Muscle layer of duodenum (tissue), 2 donors: ENCODE measurements around the gene GABBR2.

ENCODE experiments used
- H3K27ac ChIP-seq: one replicate; pipeline ENCODE4 v1.7.0; 2013; ENCODE audit warnings: mild to moderate bottlenecking, low read length
- H3K27me3 ChIP-seq: one replicate; pipeline ENCODE4 v1.7.0; 2013; ENCODE audit warnings: low read depth, mild to moderate bottlenecking, control low read depth, low read length
- H3K36me3 ChIP-seq, 2 donors: one replicate each; pipeline ENCODE4 v1.7.0; 2013; ENCODE audit warnings: low read length in 2 of 2, control low read depth in 1 of 2, mild to moderate bottlenecking in 1 of 2; ENCODE audit not compliant: insufficient read depth in 2 of 2, control insufficient read depth in 1 of 2
- H3K4me1 ChIP-seq, 2 donors: one replicate each; pipeline ENCODE4 v1.7.0; 2013; ENCODE audit warnings: low read length in 2 of 2, mild to moderate bottlenecking in 2 of 2, control low read depth in 1 of 2, moderate library complexity in 1 of 2; ENCODE audit not compliant: insufficient read depth in 2 of 2, control insufficient read depth in 1 of 2
- H3K4me3 ChIP-seq, 2 donors: one replicate each; pipeline ENCODE4 v1.7.0; 2013; ENCODE audit warnings: low read length in 2 of 2, low read depth in 1 of 2, mild to moderate bottlenecking in 1 of 2
- H3K9me3 ChIP-seq, 2 donors: one replicate each; pipeline ENCODE4 v1.7.0; 2013; ENCODE audit warnings: low read length in 2 of 2, control low read depth in 1 of 2, mild to moderate bottlenecking in 1 of 2; ENCODE audit not compliant: control insufficient read depth in 1 of 2
- donor health status: healthy.

GABBR2 gene

GRCh38 chr9:98563988-98564387 lies 144.7 kb downstream of the GABBR2 start:
- no peak overlapping the region for H3K4me3 ChIP-seq
- no peaks in the 10 kb centered on the region for H3K9me3 ChIP-seq
- no peaks in the 10 kb centered on the region for H3K36me3 ChIP-seq
- no peaks in the 10 kb centered on the region for H3K27me3 ChIP-seq
- H3K4me1 ChIP-seq: no peaks in the 10 kb centered on the region
- no peak overlapping the region for H3K27ac ChIP-seq

- Histone ChIP-seq H3K4me3 (no peak overlapping the region), H3K36me3 (no peaks in the 10 kb centered on the region), H3K9me3 (no peaks in the 10 kb centered on the region), H3K27me3 (no peaks in the 10 kb centered on the region), H3K4me1 (no peaks in the 10 kb centered on the region), H3K27ac (no peak overlapping the region)
Measured at GRCh38 chr9:98563212-98563907, 145.4 kb downstream of the GABBR2 start.

GRCh38 chr9:98559561-98559960 lies 149.2 kb downstream of the GABBR2 start:
- Histone ChIP-seq H3K36me3 (no peaks in the 10 kb centered on the region), H3K9me3 (no peaks in the 10 kb centered on the region), H3K27ac (no peak overlapping the region), H3K27me3 (no peaks in the 10 kb centered on the region), H3K4me1 (no peaks in the 10 kb centered on the region), H3K4me3 (no peak overlapping the region)

GRCh38 chr9:98558575-98558974 lies 150.2 kb downstream of the GABBR2 start:
- Histone ChIP-seq H3K4me1 (no peaks in the 10 kb centered on the region), H3K36me3 (no peaks in the 10 kb centered on the region), H3K27me3 (no peaks in the 10 kb centered on the region), H3K9me3 (no peaks in the 10 kb centered on the region), H3K27ac (no peak overlapping the region), H3K4me3 (no peak overlapping the region)

- Histone ChIP-seq H3K36me3 (no peaks in the 10 kb centered on the region), H3K4me3 (no peak overlapping the region), H3K27me3 (no peaks in the 10 kb centered on the region), H3K9me3 (no peaks in the 10 kb centered on the region), H3K27ac (no peak overlapping the region), H3K4me1 (no peaks in the 10 kb centered on the region)
Measured at GRCh38 chr9:98556511-98556910, 152.2 kb downstream of the GABBR2 start.

GRCh38 chr9:98555651-98556465 lies 152.9 kb downstream of the GABBR2 start:
- no peak overlapping the region for H3K4me3 ChIP-seq
- H3K36me3 ChIP-seq: no peaks in the 10 kb centered on the region
- H3K9me3 ChIP-seq: no peaks in the 10 kb centered on the region
- H3K27me3 ChIP-seq: no peaks in the 10 kb centered on the region
- H3K27ac ChIP-seq: no peak overlapping the region
- H3K4me1 ChIP-seq: no peaks in the 10 kb centered on the region

- Histone ChIP-seq H3K27ac (no peak overlapping the region), H3K4me3 (no peak overlapping the region), H3K36me3 (no peaks in the 10 kb centered on the region), H3K9me3 (no peaks in the 10 kb centered on the region), H3K4me1 (no peaks in the 10 kb centered on the region), H3K27me3 (no peaks in the 10 kb centered on the region)
Measured at GRCh38 chr9:98554752-98555151, 154.0 kb downstream of the GABBR2 start.

GRCh38 chr9:98552331-98552730 lies 156.4 kb downstream of the GABBR2 start:
- H3K4me1 ChIP-seq: no peaks in the 10 kb centered on the region
- no peaks in the 10 kb centered on the region for H3K27me3 ChIP-seq
- no peaks in the 10 kb centered on the region for H3K9me3 ChIP-seq
- H3K27ac ChIP-seq: no peak overlapping the region
- no peaks in the 10 kb centered on the region for H3K36me3 ChIP-seq
- H3K4me3 ChIP-seq: no peak overlapping the region

GRCh38 chr9:98551511-98552286 lies 157.0 kb downstream of the GABBR2 start:
- Histone ChIP-seq H3K9me3 (no peaks in the 10 kb centered on the region), H3K27ac (no peak overlapping the region), H3K27me3 (no peaks in the 10 kb centered on the region), H3K4me1 (no peaks in the 10 kb centered on the region), H3K36me3 (no peaks in the 10 kb centered on the region), H3K4me3 (no peak overlapping the region)

GRCh38 chr9:98550206-98550820 lies 158.4 kb downstream of the GABBR2 start:
- Histone ChIP-seq H3K27me3 (no peaks in the 10 kb centered on the region), H3K4me3 (no peak overlapping the region), H3K36me3 (no peaks in the 10 kb centered on the region), H3K9me3 (no peaks in the 10 kb centered on the region), H3K4me1 (no peaks in the 10 kb centered on the region), H3K27ac (no peak overlapping the region)

- no peak overlapping the region for H3K27ac ChIP-seq
- no peak overlapping the region for H3K4me3 ChIP-seq
- H3K4me1 ChIP-seq: no peaks in the 10 kb centered on the region
- no peaks in the 10 kb centered on the region for H3K36me3 ChIP-seq
- no peaks in the 10 kb centered on the region for H3K9me3 ChIP-seq
- no peaks in the 10 kb centered on the region for H3K27me3 ChIP-seq
Measured at GRCh38 chr9:98549401-98549800, 159.3 kb downstream of the GABBR2 start.
